HFF-Myc (cell line): Measurements from ENCODE around the gene EXOC2.

Source experiments
- DNase-seq: peaks from one replicate; pipeline ENCODE4 v3.0.0-alpha.2; 2011; ENCODE audit warnings: low read depth; ENCODE audit errors: extremely low read depth
- H3K4me3 ChIP-seq: replicated peaks from 2 replicates; pipeline ENCODE4 v1.5.1; 2011; ENCODE audit warnings: low read depth, mild to moderate bottlenecking, control low read depth, low read length
- TF ChIP-seq, protein P1 (sequence below): IDR thresholded peaks from 2 replicates; pipeline ENCODE4 v1.5.1; 2012; ENCODE audit warnings: mild to moderate bottlenecking, low read depth, low read length, control low read depth; ENCODE audit errors: missing control alignments

Gene EXOC2

DNA sequence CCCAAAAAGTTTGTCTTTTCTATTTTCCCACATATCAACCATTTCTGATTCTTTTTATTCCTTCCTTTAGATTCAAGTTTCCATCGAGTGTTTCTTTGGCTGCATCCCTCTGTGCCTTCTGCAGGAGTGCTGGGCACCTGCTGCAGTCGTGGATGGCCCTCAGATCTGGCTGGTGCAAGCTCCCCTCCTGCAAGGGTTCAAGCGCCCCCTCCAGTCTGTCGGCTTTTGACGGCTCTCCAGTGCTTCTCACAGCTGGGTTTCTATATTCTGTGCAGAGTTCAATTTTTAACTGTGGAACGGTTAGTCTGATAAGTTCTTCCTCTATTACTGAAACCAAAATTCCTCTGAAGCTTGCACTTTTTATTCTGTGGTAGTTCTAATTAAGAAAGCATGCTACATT is 168.1 kb downstream of the EXOC2 start:
- H3K4me3 ChIP-seq: no peak overlapping the region
- TF ChIP-seq, protein P1, sequence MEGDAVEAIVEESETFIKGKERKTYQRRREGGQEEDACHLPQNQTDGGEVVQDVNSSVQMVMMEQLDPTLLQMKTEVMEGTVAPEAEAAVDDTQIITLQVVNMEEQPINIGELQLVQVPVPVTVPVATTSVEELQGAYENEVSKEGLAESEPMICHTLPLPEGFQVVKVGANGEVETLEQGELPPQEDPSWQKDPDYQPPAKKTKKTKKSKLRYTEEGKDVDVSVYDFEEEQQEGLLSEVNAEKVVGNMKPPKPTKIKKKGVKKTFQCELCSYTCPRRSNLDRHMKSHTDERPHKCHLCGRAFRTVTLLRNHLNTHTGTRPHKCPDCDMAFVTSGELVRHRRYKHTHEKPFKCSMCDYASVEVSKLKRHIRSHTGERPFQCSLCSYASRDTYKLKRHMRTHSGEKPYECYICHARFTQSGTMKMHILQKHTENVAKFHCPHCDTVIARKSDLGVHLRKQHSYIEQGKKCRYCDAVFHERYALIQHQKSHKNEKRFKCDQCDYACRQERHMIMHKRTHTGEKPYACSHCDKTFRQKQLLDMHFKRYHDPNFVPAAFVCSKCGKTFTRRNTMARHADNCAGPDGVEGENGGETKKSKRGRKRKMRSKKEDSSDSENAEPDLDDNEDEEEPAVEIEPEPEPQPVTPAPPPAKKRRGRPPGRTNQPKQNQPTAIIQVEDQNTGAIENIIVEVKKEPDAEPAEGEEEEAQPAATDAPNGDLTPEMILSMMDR: no peak
- DNase-seq: no peak

- DNase-seq: no peak
- no peak overlapping the region for H3K4me3 ChIP-seq
- TF ChIP-seq, protein P1: no peak
Measured at GRCh38 chr6:520820-521219, 172.1 kb downstream of the EXOC2 start.

- no peak for DNase-seq
- no peak overlapping the region for H3K4me3 ChIP-seq
- TF ChIP-seq, protein P1: no peak
Measured at GRCh38 chr6:518218-518617, 174.7 kb downstream of the EXOC2 start.

DNA sequence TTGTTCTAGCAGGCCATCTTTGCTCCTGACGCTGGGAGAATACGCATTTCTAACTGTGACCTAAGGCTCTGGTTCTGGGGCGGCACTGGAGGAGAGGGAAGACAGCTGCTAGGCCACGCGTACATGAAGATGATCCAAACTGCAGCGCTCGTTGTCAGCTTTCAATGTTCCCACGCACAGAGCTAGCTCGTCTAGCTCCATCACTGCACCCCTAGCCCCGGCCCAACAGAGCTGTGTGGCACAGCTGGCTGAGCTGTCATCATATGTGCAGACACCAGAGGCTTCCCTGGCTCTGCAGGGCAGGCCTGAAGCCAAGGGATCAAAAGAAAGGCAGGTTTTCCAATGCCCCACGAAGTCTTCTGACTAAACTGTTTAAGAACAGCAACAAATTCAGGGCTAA is 176.7 kb downstream of the EXOC2 start:
- DNase-seq: no peak
- TF ChIP-seq, protein P1: no peak
- H3K4me3 ChIP-seq: no peak overlapping the region

DNA sequence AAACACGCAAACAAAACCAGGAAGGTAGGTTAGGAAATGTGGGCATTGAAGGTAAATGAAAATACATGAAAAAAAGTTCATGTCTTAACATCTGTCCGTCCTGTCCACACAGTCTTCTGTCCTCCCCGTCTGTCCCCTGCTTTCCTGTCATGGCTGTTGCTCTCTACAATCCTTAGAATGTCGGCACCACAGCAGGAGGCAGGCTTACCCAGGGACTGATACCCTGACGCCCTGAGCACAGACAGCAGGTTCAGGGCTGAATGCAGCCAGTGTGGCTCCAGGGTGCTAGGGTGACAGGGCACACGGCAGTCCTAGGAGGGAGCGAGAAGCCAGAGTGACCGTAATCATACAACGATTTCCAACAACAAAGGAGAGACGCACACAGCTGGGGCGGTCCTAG is 177.7 kb downstream of the EXOC2 start:
- no peak overlapping the region for H3K4me3 ChIP-seq
- TF ChIP-seq, protein P1: no peak
- DNase-seq: no peak

DNA sequence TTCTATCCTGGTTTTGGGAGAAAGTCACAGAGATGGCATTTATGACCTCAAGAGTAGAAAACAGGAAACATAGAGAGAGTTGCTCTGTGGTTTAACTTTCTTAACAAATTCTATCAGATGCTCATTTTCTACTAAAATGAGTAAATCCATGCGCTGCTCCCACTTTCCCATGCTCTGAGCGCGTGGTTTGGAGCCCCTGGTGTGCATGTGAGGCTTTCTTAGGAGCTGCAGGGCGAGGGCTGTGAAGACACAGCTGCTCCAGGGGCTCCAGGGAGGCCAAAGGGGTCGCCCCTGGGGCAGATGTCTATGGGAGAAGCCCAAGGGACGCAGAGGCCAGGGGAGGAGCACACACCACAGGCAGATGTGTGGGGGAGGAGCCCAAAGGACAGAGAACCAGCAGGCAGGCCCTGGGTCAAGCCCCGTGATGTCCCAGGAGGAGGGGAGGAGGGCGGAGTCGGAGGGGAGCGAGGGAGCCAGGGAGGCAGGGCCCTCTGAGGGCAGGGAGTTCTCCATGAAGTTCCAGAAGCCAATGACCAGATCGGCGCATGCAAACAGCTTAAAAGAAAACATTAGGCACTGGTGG is 178.5 kb downstream of the EXOC2 start:
- no peak for DNase-seq
- H3K4me3 ChIP-seq: no peak overlapping the region
- TF ChIP-seq, protein P1: no peak

DNA sequence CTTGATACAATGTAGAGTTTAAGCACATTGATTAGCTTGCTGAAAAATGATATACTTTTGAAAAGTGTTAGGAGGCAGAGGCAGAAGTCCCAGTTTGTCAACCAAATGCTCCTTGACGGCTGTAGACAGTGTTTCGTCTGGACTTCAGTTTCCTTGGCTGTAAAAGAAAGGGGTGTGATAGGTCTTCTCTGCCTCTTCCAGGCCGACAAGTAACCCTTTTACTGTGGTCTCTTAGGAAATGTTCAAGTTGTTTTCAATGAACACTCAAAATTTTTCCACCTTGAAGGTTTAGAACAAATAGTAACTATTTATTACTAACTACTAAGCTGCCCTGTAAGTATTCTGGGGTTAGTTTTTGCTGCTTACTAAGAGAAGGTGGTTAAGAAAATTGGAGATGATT is 179.0 kb downstream of the EXOC2 start:
- no peak for DNase-seq
- TF ChIP-seq, protein P1: no peak

More for the DNA sequence above, 179.0 kb downstream of the EXOC2 start:
- H3K4me3 ChIP-seq: no peak overlapping the region
